MM.1S (cell line): ENCODE measurements around the gene SPINT1.

ENCODE experiments used
- DNase-seq: peaks from one replicate; pipeline ENCODE4 v3.0.0-alpha.2; 2015
- H2AFZ ChIP-seq: fragments of 300-600 bp; sonication (generic); 2 replicates; pipeline ENCODE4 v1.6.0; 2016; ENCODE audit warnings: antibody characterized with exemption, low read length
- H3F3A ChIP-seq: fragments of 300-600 bp; sonication (generic); 2 replicates; pipeline ENCODE4 v1.6.1; 2016; ENCODE audit warnings: mild to moderate bottlenecking, antibody characterized with exemption, low read length, moderate library complexity, mixed read lengths; ENCODE audit not compliant: insufficient read depth
- H3K27ac ChIP-seq: fragments of 300-600 bp; sonication (generic); 2 replicates; pipeline ENCODE4 v1.5.1; 2016; ENCODE audit warnings: mild to moderate bottlenecking, low read length
- H3K27me3 ChIP-seq: fragments of 300-600 bp; sonication (generic); replicated peaks from 2 replicates; pipeline ENCODE4 v1.6.0; 2016; ENCODE audit warnings: low read length; ENCODE audit not compliant: insufficient read depth
- H3K36me3 ChIP-seq: fragments of 300-600 bp; sonication (generic); replicated peaks from 2 replicates; pipeline ENCODE4 v1.6.1; 2016; ENCODE audit warnings: mild to moderate bottlenecking, low read length, mixed read lengths; ENCODE audit not compliant: insufficient read depth
- H3K4me1 ChIP-seq: fragments of 300-600 bp; sonication (generic); 2 replicates; pipeline ENCODE4 v1.6.1; 2016; ENCODE audit warnings: low read length, mixed read lengths
- H3K4me2 ChIP-seq: fragments of 300-600 bp; sonication (generic); 2 replicates; pipeline ENCODE4 v1.6.0; 2016; ENCODE audit warnings: low read depth, low read length
- H3K4me3 ChIP-seq: fragments of 300-600 bp; sonication (generic); 2 replicates; pipeline ENCODE4 v1.5.1; 2016; ENCODE audit warnings: low read length, mixed read lengths
- H3K79me2 ChIP-seq: fragments of 300-600 bp; sonication (generic); 2 replicates; pipeline ENCODE4 v1.6.1; 2016; ENCODE audit warnings: mixed run types, low read length, mixed read lengths
- H3K9ac ChIP-seq: fragments of 300-600 bp; sonication (generic); 2 replicates; pipeline ENCODE4 v1.6.1; 2016; ENCODE audit warnings: low read length, mixed read lengths
- H3K9me2 ChIP-seq: fragments of 300-600 bp; sonication (generic); replicated peaks from 2 replicates; pipeline ENCODE4 v1.6.1; 2016; ENCODE audit warnings: mild to moderate bottlenecking, low read length, mixed read lengths; ENCODE audit not compliant: insufficient read depth
- H3K9me3 ChIP-seq: fragments of 300-600 bp; sonication (generic); replicated peaks from 2 replicates; pipeline ENCODE4 v1.6.1; 2016; ENCODE audit warnings: mild to moderate bottlenecking, low read length, mixed read lengths; ENCODE audit not compliant: insufficient read depth
- H4K20me1 ChIP-seq: fragments of 300-600 bp; sonication (generic); 2 replicates; pipeline ENCODE4 v1.6.1; 2016; ENCODE audit warnings: mild to moderate bottlenecking, low read length, moderate library complexity, mixed read lengths; ENCODE audit not compliant: insufficient read depth
- CTCF ChIP-seq: fragments of 300-600 bp; sonication (generic); IDR thresholded peaks from 2 replicates; pipeline ENCODE4 v1.5.1; 2016; ENCODE audit warnings: antibody characterized with exemption, low read length, mixed read lengths
- EZH2 ChIP-seq: fragments of 300-600 bp; sonication (generic); optimal IDR thresholded peaks from 2 replicates; pipeline ENCODE3; 2017; ENCODE audit warnings: low read depth, mild to moderate bottlenecking, antibody characterized with exemption, low read length, mixed read lengths
- EZH2phosphoT487 ChIP-seq: fragments of 300-600 bp; sonication (generic); IDR thresholded peaks from 2 replicates; pipeline ENCODE4 v1.6.1; 2018; ENCODE audit warnings: antibody characterized with exemption, low read length

SPINT1 gene

GRCh38 chr15:40819048-40819447 is 24.8 kb upstream of the SPINT1 start:
- no peaks in the 10 kb centered on the region for H3K36me3 ChIP-seq
- DNase-seq, result no peak
- H4K20me1 ChIP-seq, result no peaks in the 10 kb centered on the region
- no peaks in the 10 kb centered on the region for H3K79me2 ChIP-seq
- H3K4me3 ChIP-seq, result no peak overlapping the region
- H2AFZ ChIP-seq, result no peak overlapping the region
- no peak overlapping the region for H3K27ac ChIP-seq
- H3F3A ChIP-seq, result no peaks in the 10 kb centered on the region
- H3K4me2 ChIP-seq, result no peak overlapping the region
- H3K9me2 ChIP-seq, result no peaks in the 10 kb centered on the region
- no peak overlapping the region for H3K9ac ChIP-seq
- no peaks in the 10 kb centered on the region for H3K27me3 ChIP-seq
- H3K4me1 ChIP-seq, result no peaks in the 10 kb centered on the region
- H3K9me3 ChIP-seq, result no peaks in the 10 kb centered on the region
- TF ChIP-seq EZH2 (no peak), EZH2phosphoT487 (no peak), CTCF (no peak)

GRCh38 chr15:40821195-40821594 is 22.7 kb upstream of the SPINT1 start:
- H3F3A ChIP-seq, result no peaks in the 10 kb centered on the region
- no peak overlapping the region for H3K9ac ChIP-seq
- no peaks in the 10 kb centered on the region for H4K20me1 ChIP-seq
- H3K27me3 ChIP-seq, result no peaks in the 10 kb centered on the region
- no peaks in the 10 kb centered on the region for H3K9me2 ChIP-seq
- no peak overlapping the region for H3K4me2 ChIP-seq
- no peaks in the 10 kb centered on the region for H3K9me3 ChIP-seq
- H3K79me2 ChIP-seq, result no peaks in the 10 kb centered on the region
- no peak overlapping the region for H3K27ac ChIP-seq
- no peaks in the 10 kb centered on the region for H3K36me3 ChIP-seq
- TF ChIP-seq CTCF (no peak), EZH2phosphoT487 (no peak), EZH2 (no peak)
- no peak overlapping the region for H2AFZ ChIP-seq
- DNase-seq, result no peak
- H3K4me3 ChIP-seq, result no peak overlapping the region
- H3K4me1 ChIP-seq, result no peaks in the 10 kb centered on the region

- Histone ChIP-seq H3K27me3 (no peaks in the 10 kb centered on the region), H3K36me3 (no peaks in the 10 kb centered on the region), H3K4me2 (no peak overlapping the region), H3K4me1 (no peaks in the 10 kb centered on the region), H3K9me3 (no peaks in the 10 kb centered on the region), H4K20me1 (no peaks in the 10 kb centered on the region), H3K9ac (no peak overlapping the region), H3K27ac (no peak overlapping the region), H3K9me2 (no peaks in the 10 kb centered on the region), H3F3A (no peaks in the 10 kb centered on the region), H2AFZ (no peak overlapping the region), H3K79me2 (no peaks in the 10 kb centered on the region), H3K4me3 (no peak overlapping the region)
- TF ChIP-seq CTCF (no peak), EZH2 (no peak), EZH2phosphoT487 (no peak)
- no peak for DNase-seq
Measured at GRCh38 chr15:40823572-40824343, 20.1 kb upstream of the SPINT1 start.
